HG02759 (cell line): ENCODE data around the gene NKX1-1.
"Not testable (repeated sequence)": the region's sequence is repeated elsewhere in the genome, so short reads cannot be mapped to it uniquely, and the experiment has no call there.

Experiments used
- ATAC-seq: cut with Tn5 transposase; IDR thresholded peaks from one replicate; pipeline ENCODE4 v1.9.1; 2021; ENCODE audit warnings: mild to moderate bottlenecking, moderate library complexity; ENCODE audit not compliant: unreplicated experiment

NKX1-1 gene

GRCh38 chr4:1375051-1375721 lies 31.1 kb downstream of the NKX1-1 start:
- no peak for ATAC-seq

DNA sequence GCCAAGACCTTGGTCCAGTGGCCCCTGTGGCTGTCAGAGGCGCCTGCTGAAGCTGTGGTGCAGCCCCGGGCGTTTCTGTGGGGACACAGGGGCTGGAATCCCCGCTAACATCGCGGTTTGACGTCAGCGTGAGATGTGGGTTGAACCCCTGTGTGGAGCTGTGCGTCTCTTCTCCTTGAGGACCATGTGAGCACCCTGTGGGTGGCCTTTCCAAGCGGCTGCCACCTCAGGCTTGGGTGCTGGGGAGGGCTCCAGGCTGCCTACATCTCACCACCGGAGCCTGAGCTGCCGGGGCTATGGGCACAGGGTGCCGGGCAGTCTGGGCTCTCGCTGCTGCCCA lies 31.6 kb downstream of the NKX1-1 start:
- no peak for ATAC-seq

GRCh38 chr4:1373892-1374705 lies 32.1 kb downstream of the NKX1-1 start:
- no peak for ATAC-seq

- not testable (repeated sequence) for ATAC-seq
These were observed 33.7 kb downstream of the NKX1-1 start for GRCh38 chr4:1372576-1372975.

GRCh38 chr4:1371176-1372165 lies 34.8 kb downstream of the NKX1-1 start:
- no peak for ATAC-seq

- no peak for ATAC-seq
These were observed 35.7 kb downstream of the NKX1-1 start for GRCh38 chr4:1370321-1371124.

DNA sequence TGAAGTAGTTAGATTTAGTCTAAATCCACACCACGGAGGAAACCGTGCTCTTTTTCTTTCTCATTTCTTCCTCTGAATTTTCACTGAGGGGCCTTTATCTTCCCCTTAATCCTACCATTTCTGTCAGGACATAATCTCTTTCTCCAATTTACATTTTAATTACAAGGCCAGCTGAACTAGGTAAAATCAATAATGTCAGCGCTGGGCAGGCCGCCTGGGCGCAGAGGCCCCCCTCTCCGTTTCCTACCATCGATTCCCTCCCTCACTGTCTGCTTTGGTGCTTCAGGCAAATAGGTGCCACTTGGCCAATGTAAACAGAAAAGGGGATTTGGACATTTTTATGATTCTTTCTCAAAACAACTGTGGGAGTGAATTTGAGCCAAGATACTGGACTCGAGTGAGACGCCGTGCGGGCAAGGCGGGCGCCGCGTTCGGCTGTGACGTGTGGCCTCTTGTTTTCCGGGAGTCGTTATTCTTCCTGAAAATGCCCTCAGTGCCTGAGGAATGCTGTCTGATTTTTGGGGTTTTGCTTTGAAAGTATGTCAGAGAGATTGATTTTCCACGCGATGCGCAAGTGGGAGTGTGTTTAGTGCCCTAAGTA lies 36.7 kb downstream of the NKX1-1 start:
- ATAC-seq = no peak

DNA sequence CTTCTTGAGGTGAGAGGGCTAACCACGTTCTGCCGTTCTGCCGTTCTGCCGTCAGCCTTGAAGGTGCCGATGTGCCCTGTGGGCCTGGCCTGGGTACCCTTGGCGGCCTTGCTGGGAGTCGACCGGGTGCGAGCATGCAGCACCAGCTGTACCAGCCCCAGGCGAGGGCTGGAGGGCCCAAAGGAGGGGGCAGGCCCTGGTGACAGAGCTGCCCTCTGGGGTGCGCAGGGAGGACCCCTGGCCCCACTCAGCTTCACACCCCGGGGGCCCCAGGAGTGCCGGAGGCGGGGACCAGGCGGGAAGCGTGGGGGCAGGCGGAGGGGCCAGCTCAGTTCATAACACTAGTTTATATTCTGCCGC lies 37.2 kb downstream of the NKX1-1 start:
- ATAC-seq = no peak

- ATAC-seq = no peak
These were observed 37.7 kb downstream of the NKX1-1 start for GRCh38 chr4:1368421-1369090.

DNA sequence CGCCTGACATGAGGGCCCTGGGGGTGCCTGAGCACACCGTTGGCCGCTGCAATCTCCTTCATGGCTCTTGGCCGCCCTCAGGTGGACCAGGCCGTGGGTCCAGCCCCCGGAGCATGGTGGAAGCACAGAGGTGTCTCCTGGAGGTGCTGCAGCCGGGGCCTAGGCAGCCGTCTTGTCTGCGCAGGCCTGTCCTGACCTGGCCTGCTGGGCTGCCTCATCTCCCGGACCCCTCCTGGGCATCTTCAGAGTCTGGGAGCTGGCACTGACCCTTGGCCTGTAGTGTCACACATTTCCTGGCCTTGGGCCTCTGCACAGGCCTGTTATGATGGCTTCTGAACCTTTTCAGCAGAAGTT lies 38.3 kb downstream of the NKX1-1 start:
- ATAC-seq = no peak

GRCh38 chr4:1367230-1367935 lies 38.9 kb downstream of the NKX1-1 start:
- ATAC-seq = no peak

DNA sequence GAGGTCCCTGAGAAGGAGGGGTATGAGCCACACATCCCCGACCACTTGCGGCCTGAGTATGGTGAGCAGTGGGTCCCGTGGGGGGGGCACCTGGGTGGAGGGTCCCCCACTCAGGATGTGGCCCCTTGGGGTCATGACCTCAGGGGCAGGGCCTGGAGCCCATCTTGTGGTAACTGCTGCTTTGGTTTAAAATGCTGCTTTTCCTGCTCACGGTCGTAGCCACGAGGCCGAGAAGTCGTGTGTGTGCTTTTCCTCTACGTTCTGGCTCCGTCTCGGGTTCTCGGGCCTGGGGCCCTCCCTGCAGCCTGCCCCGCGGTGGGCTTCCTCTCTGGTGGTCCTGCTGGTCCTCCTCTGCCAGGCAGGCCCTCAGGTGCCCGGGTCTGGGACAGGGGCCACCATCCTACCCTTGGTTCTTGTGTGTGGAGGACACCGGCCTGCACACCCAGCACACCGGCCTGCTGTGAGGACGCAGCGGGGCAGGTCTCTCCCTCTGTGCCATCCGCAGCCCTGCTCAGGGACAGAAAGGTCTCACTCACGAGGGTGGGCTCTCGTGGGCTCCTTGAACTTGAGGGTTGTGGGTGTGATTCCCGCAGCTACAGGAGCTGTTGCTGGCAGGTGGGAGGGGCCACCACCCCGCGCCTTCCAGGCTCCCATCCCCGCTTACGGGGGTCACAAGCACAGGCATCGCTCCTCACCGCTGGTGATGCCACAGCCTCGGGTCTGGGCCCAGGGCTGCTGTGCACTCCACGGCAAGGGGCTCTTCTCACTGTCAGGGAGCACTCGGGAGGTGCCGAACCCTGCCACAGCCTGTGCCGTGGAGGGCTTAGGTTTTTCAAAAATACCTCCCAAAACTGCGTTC lies 39.6 kb downstream of the NKX1-1 start:
- no peak for ATAC-seq

GRCh38 chr4:1365271-1366178 lies 40.7 kb downstream of the NKX1-1 start:
- no peak for ATAC-seq

- ATAC-seq = no peak
These were observed 41.5 kb downstream of the NKX1-1 start for GRCh38 chr4:1364748-1365147.

GRCh38 chr4:1364217-1364616 lies 42.0 kb downstream of the NKX1-1 start:
- ATAC-seq = no peak

DNA sequence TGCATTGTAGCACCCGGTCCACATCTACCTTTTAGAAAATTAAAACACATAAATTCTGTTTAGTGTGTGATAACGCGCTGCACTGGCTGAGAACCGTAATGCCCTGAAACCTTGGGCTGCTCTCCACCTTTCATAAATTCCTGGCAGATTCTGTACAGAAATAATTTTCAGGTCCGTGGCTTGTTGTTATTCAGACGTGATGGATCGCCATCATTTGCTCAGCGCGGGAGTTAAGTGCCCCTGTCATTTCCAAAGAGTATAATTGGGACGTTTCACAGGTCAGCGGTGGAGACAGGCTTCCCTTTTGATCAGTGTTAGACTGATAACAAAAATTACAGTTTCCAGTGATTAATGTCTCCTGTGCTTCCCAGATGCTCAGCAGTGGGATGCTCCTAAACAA lies 42.7 kb downstream of the NKX1-1 start:
- no peak for ATAC-seq

DNA sequence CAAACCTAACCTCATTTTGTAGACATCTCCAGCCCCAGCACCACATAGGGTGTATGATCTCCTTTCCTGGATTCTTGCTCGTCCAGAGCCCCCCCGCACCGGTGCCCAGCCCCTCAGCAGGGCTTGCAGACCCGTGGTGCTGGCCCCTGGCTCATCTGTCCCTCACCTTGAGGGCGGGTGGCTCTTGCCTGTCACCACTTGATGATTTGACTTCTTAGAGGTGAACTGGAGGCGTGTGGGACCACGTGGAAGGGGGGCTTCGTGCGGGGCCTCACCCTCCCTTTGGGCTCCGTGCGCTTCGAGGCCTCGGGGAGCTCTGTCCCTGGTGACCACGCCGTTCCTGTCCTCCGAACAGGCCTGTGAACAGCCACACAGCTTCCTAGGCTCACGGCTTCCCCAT lies 43.7 kb downstream of the NKX1-1 start:
- no peak for ATAC-seq
